Muscle of back (tissue), 11 donors: ENCODE measurements around the gene FAS. TPM values are rescaled to one million over a fixed set of nuclear protein-coding genes. Genes with fewer than 3 reads are reported as not detected.

ENCODE experiments used
- DNase-seq, 3 donors: peaks; one replicate each; pipeline versions ENCODE4 v3.0.0 to v3.0.0-alpha.2; 2013
- polyA plus RNA-seq, 10 donors: library from polyadenylated mRNA; unstranded; fragments of 120-200 nt; gene quantifications; one replicate each; pipeline ENCODE4 v1.2.1, GENCODE V29; 2013; ENCODE audit not compliant: insufficient read length in 10 of 10

Gene FAS
- polyA plus RNA-seq, 10 donors, result 6.0 to 12.4 (median 8.8) TPM

DNA sequence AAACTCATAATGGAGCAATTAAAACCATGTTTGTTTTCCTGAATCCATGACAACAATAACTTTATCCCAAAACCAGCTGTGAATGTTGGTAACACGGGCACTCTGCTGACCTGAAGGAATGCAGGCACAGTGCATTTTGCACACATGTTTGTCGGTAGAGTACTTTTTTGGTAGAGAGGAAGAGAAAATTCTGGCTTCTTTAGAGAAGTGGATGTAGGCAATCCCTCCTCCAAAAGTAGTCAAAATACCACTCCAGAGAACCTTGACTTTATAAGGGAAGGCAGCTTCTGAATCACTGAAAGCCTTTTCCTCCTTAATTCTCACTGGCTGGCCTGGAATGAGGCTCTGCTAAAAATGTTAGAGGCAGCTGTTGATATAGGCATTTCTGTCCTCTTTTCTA lies 22.2 kb upstream of the FAS start:
- DNase-seq, result peak in 1 of 3 donors; percentile 50

GRCh38 chr10:88971221-88972061 lies 19.2 kb upstream of the FAS start:
- DNase-seq, result peak in 1 of 3 donors; percentile 46

- no peak for DNase-seq
Measured at GRCh38 chr10:88974012-88974411, 16.6 kb upstream of the FAS start.

GRCh38 chr10:88974446-88975376 lies 15.9 kb upstream of the FAS start:
- DNase-seq, result peak in 2 of 3 donors; percentile 52 to 84

- no peak for DNase-seq
Measured at GRCh38 chr10:88975377-88975720, 15.2 kb upstream of the FAS start.

GRCh38 chr10:88978463-88978862 lies 12.1 kb upstream of the FAS start:
- no peak for DNase-seq

- peak in 1 of 3 donors; percentile 63 for DNase-seq
Measured at GRCh38 chr10:88979153-88979562, 11.4 kb upstream of the FAS start.

GRCh38 chr10:88979603-88980002 lies 11.0 kb upstream of the FAS start:
- no peak for DNase-seq

- no peak for DNase-seq
Measured at GRCh38 chr10:88980247-88980646, 10.4 kb upstream of the FAS start.

- no peak for DNase-seq
Measured at GRCh38 chr10:88980800-88981199, 9.8 kb upstream of the FAS start.

GRCh38 chr10:88981435-88981834 lies 9.2 kb upstream of the FAS start:
- DNase-seq, result no peak

GRCh38 chr10:88982366-88982765 lies 8.2 kb upstream of the FAS start:
- DNase-seq, result no peak

DNA sequence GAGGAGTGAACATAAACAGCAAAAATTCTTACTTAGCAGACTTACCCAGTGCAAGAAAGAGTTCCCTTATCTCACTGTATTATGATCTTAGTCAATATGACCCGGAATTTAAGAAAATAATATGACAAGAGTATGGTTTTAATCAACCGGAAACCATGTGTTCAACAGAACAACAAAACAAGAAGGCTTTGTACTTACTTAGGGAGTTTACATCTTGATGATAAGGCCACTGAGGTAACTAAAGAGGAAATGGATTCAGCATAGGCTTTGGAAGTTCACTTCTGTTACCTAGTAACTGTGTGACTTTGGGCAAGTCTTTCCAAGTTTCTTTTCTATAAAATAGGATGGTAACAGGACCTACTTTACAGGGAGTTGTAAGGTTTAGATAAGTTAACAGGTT lies 7.4 kb upstream of the FAS start:
- DNase-seq, result no peak

DNA sequence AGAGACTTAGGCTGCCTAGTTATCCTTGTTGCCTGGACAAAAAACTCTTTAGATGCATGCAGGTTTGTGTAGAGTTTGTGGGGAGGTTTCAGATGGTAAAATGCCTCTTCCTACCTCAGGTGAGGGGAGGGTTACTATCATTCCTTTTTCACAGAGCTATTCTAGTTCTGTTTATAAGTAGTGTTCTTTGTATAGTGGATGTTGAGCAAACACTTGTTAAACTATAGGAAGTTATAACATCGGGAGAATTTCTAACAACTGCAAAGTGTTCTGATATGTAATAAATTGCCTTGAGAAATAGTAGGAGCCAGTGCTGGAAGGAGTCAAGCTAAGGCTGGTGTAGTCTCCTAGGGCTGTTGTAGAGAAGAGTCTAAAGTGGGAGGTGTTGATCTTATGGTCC lies 6.7 kb upstream of the FAS start:
- no peak for DNase-seq

DNA sequence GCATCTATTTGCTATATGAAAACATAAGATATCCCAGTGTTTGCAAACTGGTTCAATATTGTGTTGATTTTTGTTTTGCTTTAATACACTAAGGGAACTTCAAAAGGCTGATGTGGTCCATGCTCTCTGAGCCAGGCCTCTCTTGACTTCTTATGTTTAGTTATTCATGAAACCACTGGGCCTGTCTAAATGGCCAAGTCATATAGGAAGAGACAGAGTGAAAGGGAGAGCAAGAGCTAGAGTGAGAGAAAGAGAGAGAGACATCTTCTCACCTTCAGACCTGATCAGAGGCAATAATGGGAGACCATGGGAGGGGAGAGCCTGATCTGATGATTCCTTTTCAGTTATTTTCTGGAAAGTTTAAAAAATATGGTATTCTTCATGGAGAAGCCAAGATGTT lies 6.1 kb upstream of the FAS start:
- no peak for DNase-seq

DNA sequence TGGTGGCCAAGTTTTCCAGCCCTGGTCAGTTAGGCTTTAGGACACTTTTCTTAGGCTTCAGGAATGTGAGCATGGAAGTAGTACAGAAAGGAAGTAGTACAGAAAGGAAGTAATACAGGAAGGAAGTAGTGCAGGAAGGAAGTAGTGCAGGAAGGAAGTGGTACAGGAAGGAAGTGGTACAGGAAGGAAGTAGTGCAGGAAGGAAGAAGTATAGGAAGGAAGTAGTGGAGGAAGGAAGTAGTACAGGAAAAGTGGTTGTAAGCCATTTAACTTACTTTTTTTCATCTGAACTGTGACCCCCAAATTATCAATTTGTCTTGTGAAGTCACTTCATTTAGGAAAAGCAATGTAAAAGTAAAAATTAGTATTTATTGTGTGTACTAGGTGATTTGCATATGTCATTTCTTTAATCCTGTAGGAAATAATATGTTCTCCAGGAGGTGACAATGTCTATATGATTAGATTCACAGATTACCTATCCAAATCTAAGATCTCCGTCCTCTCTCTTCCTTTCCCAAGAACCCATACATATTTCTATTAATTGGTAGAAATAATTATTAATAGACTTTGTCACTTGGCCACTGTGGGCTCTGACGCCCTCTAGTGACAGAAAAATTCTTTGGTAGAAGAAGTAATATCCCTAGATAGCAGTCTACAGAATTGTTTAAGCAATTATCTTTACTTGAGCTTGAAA lies 3.9 kb upstream of the FAS start:
- peak in 2 of 3 donors; percentile 53 to 66 for DNase-seq

- DNase-seq, result no peak
Measured at GRCh38 chr10:88987243-88987725, 3.3 kb upstream of the FAS start.

- DNase-seq, result no peak
Measured at GRCh38 chr10:88987840-88988239, 2.8 kb upstream of the FAS start.

DNA sequence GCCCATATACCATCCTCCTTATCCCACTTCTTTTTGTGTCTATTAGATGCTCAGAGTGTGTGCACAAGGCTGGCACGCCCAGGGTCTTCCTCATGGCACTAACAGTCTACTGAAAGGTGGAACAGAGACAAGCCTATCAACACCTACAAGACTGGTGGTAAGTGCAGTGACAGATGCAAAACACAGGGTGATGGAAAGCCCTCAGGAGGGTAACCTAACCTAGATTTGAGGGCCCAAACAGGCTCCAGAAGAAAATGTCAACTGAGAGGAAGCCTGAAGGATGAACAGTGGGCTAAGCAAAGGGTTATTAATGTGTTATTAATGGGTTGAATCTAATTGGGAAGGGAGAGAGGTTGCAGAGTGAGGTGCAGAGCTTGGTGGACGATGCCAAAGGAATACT lies 1.2 kb upstream of the FAS start:
- DNase-seq, result no peak

DNA sequence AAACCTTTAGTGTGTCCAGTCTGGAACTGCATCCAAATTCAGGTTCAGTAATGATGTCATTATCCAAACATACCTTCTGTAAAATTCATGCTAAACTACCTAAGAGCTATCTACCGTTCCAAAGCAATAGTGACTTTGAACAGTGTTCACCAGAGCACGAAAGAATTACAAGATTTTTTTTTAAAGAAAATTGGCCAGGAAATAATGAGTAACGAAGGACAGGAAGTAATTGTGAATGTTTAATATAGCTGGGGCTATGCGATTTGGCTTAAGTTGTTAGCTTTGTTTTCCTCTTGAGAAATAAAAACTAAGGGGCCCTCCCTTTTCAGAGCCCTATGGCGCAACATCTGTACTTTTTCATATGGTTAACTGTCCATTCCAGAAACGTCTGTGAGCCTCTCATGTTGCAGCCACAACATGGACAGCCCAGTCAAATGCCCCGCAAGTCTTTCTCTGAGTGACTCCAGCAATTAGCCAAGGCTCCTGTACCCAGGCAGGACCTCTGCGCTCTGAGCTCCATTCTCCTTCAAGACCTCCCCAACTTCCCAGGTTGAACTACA lies 694 bp upstream of the FAS start:
- peak; percentile 57 to 88 (median 61) for DNase-seq

- peak; percentile 66 to 93 (median 82) for DNase-seq
Measured at GRCh38 chr10:88991161-88991898, 732 bp downstream of the FAS start.
